Renal pelvis (tissue), 4 donors: ENCODE data around the gene CALHM6. TPM values are rescaled to one million over a fixed set of nuclear protein-coding genes. Genes with fewer than 3 reads are reported as not detected.

Experiments
- DNase-seq: peaks from one replicate; pipeline ENCODE4 v3.0.0-alpha.2; 2013
- polyA plus RNA-seq, 3 donors: library from polyadenylated mRNA; unstranded; fragments of 120-200 nt; gene quantifications; one replicate each; pipeline ENCODE4 v1.2.1, GENCODE V29; 2013; ENCODE audit not compliant: insufficient read length in 3 of 3

Gene CALHM6
- polyA plus RNA-seq, 3 donors = 0.80 to 5.1 (median 3.5) TPM

DNA sequence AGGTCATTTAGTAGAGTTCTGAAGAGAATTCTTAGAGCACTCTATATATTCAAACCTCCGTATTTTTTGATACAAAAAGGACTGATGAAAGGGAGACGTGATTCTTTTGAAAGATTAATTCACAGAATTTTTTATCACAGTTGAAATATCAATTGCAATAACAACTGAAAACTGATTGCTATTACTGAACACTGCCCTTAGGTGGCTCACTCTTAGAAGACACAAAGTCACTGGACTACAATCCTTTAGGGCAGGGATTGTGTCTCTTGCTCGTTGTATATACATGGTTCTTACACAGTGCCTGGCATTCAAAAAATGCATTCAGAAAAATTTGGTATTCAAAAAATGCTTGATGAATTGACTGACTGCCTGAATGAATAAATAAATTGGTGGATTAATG is 17.1 kb upstream of the CALHM6 start:
- no peak for DNase-seq

DNA sequence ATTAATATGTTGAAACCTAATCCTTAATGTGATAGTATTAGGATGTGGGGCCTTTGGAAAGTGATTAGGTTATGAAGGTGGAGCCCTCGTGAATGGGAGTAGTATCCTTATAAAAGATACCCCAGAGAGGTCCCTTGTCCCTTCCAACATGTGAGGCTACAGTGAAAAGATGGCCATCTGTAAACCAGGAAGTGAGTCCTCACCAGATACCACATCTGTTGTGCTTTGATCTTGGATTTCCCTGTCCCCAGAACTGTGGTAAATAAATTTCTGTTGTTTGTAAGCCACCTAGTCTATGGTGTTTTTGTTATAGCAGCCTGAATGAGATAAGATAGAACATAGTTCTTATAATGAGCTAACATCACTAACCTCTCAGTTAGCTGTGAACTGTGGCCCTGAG is 16.6 kb upstream of the CALHM6 start:
- no peak for DNase-seq

DNA sequence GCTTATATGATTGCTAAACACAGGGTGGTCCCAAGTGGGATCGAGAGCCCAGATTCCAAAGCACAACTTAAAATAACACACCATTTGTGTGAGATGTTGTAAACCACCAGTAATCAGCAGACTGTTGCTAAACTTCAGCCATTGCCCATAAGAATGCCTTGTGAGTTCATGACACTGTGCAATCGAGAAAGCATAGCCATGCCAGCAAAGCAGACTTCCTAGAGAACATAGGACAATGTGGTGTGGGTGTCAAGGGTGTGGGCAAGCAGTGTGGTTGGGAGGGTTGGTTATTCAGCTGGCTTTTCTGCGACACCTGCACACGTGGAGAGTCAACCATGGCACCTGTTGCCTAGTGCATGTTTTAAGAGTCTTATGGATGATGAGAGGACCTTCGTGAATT is 16.1 kb upstream of the CALHM6 start:
- DNase-seq = no peak

DNA sequence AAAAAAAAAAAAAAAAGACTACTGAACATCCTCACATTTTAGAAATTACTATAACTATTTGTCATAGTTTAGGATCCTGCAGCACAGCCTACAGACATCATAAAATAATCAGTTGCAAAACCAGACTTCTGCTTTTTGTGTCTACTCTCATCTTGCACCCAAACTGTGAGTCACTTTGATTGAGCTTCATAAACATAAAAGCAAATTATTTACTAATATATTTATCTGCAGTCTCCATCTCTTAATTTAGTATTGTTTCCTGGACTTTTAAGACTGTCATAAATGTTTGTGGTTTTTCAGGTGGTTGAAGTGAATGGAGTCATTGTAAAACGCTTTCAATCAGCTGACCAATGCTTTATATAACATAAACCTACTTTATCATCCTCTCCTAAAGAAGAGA is 14.8 kb upstream of the CALHM6 start:
- DNase-seq = no peak

DNA sequence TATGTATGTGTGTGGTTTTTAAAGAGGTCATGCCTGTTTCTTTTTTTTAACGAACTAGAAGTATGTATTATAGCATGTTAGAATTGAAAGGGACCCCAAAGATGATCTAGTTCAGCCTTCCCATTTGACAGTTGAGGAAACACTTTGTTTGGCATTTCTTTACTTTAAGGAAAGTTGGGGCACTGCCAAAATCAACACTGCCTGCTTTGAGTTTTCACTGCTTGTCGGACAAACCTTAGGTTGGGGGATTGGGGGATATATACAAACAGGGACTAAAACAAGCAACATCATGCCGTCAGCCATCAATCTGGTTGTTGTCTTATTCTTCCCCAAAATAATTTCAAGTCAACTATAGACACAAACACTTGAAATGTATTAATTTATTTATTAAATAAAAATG is 14.1 kb upstream of the CALHM6 start:
- no peak for DNase-seq

DNA sequence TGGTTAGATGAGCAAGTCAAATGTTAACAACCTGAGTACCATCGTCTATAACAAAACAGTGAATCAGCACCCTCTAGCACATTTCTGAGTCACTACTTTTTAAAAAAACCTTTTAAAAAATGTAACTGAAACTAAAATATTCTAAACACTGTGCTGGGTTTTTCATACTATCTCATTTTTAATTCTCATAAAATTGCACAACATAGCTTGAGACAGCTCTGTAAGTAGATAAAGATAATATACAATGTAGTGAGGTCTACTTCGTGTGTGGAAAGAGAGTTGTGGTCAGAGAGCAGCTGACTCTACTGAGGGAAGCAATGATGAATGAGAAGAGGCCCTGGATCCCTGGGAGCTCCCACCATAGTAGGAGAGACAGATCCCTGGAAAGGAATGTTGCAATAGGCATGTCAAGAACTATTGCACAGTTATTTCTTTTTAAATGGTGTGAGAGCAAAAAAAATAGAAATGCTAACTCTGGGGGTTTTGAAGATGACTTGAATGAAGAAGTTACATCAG is 13.6 kb upstream of the CALHM6 start:
- DNase-seq = no peak

DNA sequence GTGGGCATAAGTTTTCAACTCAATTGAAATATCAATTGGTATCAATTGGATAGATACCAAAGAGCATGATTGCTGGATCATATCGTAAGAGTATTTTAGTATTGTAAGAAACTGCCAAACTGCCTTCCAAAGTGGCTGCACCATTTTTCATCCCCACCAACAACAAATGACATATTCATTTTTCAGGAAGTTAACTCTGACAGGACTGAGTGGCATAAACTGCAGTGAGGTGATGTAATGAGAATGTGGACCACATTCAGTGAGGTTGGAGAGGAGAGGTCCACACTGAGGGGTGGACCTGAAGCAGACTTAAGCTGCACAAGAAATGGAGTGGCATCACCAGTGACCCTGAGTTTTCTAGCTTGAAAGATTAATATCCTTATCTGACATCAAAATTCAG is 11.6 kb upstream of the CALHM6 start:
- no peak for DNase-seq

DNA sequence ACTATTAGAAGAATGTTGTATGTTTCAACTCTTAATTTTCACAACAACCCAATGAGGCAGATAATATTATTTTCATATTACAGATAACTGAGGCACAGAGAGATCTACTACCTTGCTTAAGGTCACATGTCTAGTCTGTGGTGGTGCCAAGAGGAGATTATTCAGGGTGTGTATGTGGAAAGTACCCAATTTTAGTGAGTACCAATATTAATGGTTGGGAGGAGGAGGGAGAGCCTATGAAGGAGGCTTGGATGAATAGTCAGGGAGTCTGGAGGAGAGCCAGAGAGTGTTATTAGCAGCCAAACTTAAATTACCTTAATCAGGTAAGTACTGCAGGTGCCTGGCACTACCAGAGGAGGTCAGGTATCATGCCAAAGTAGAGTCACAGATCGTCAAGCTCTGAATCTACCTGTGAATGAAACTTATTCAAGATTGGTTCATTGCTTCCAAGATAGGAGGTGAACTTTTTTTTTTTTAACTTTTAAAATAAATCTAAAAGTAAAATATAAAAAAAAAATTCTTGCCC is 10.9 kb upstream of the CALHM6 start:
- DNase-seq = no peak

DNA sequence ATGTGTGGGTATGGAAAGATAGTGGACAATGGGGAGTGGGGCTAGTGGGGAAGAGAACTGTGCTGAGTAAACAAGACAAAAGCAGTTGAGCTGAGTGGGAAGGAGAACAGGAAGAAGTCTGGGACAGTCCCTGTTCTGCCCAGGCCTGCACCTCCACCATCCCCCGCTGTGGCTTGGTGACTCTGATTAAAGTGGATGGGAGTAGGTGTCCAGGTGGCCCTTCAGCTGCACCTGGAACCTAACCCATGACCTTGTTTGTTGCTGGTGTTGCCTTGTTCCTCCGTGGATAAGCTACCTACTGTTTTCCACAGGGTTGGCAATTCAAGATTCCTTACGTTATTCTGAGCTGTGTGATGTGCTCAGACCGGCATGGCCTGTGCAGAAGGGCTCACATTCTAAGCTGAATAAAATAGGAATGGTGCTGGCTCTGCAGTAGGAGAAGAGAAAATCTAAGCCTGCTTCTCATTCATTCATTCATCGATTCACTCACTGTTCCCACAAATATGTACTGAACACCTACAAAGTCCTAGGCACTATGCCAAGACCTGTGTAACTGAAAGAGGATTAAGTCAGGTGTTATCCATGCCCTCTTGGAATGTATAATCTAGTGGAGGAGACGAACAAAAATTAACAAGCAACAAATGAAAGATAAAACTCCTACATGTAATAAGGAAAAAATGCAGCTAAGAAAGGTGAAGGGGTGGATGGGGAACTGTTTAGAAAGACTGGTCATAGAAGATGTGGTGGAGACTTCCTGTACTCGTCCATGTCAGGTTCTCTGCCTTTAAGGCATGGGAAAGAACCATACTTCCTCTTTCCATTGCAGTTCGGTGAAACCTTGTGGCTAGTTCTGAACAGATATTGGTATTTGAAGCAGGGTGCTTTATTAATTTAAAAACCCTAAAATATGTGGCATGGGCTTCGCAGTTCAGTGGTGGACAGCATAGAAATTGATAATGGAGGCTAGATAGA is 10.1 kb upstream of the CALHM6 start:
- no peak for DNase-seq

DNA sequence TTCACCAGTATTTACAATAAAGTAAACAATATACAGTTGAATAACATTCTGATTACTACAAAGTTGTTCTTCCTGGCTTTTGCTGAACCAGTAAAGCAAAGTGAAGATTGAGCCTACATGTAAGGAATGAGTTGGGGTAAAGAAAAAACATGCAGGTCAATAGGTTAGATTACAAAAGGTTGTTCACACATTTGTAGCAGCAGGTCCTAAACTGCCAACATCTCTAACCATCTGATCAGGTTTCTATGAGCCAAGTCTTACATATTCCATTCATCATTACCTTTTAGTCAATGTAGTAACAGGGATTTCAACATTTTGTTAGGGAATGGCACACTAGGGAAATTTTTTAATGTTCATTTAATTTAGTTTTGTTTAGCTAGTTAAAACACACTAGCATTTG is 9.3 kb upstream of the CALHM6 start:
- no peak for DNase-seq

DNA sequence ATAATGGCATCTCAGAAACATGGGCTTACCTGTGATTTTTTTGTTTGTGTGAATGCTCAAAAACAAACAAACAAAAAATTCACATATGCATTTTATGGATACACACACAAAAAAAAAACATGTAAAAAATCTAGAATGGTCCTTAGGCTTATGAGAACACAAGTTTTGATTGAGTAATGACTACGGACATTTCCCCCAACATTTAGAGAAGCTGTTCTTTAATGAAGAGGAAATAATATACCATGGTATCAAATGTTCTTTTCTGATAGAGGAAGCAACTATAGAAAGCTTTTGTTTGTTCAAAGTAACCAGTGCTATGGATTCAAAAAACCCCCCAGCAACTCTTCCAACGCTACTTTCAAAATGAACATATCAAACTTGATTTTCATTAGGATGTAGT is 8.6 kb upstream of the CALHM6 start:
- DNase-seq = no peak

DNA sequence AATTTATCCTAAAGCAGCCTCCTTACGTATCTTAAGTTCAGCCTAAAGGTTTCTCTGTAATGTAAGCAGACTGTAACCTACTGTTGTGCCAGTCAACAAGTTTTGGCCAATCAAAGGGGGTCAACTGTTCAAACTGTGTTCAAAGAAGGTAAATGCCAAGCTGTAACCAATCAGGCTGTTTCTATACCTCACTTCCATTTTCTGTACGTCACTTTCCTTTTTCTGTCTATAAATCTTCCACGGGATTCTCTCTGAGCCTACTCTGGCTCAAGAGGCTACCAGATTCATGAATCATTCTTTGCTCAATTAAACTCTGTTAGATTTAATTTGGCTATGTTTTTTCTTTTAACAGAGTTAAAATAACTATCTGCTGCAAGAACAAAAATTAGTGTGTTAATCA is 5.1 kb upstream of the CALHM6 start:
- no peak for DNase-seq

DNA sequence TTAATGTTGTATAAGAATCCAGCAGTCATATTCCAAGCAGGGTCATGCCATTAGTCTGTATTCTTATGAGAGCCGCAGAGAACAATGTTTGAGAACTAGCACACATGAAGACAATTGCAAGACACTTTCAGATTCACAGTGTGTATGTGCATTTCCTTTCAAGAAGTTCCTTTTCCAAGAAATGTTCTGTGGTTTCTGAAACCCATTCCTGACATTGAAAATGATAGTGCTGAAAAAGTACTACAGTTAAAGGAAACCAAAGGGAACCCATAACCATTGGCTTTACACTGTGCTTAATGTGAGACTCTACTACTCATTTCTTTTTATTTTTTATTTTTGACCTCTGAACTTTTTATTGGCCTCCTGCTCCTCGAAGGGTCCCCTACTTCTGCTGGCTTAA is 4.2 kb upstream of the CALHM6 start:
- no peak for DNase-seq

DNA sequence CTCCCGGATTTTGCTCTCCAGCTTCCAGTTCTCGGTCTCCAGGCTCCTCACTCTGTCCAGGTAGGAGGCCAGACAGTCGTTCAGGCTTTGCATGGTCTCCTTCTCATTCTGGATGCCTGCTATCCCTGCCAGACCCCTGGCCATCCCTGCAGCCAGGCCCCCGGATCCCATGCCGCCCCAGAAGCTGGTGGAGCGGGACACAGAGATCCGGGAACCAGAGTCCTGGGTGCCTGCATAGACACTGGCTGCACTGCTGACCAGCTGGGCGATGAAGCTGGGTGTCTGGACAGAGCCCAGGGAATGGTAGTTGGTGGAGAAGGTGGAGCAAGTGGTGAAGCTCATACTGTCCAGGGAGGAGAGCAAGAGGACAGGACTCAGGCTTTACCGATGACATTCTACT is 2.9 kb upstream of the CALHM6 start:
- no peak for DNase-seq

DNA sequence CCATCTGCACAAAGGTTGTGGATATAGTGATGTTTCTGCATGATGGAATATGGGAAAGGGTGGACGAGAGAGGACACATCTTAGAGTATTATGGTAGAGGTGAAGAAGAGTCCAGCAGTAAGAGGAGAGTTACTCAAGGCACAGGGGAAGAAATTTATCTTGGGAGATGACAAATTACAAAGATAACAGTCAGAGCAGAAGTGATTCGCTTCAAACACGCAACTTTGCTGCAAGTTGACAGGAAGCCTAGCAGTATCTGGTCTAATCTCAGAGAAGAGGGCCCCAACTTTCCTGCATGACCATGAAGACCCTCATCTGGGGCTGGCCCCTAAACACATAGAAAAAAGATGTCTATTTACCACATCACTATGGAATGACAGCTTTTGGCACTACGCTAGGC is 1.2 kb upstream of the CALHM6 start:
- no peak for DNase-seq

DNA sequence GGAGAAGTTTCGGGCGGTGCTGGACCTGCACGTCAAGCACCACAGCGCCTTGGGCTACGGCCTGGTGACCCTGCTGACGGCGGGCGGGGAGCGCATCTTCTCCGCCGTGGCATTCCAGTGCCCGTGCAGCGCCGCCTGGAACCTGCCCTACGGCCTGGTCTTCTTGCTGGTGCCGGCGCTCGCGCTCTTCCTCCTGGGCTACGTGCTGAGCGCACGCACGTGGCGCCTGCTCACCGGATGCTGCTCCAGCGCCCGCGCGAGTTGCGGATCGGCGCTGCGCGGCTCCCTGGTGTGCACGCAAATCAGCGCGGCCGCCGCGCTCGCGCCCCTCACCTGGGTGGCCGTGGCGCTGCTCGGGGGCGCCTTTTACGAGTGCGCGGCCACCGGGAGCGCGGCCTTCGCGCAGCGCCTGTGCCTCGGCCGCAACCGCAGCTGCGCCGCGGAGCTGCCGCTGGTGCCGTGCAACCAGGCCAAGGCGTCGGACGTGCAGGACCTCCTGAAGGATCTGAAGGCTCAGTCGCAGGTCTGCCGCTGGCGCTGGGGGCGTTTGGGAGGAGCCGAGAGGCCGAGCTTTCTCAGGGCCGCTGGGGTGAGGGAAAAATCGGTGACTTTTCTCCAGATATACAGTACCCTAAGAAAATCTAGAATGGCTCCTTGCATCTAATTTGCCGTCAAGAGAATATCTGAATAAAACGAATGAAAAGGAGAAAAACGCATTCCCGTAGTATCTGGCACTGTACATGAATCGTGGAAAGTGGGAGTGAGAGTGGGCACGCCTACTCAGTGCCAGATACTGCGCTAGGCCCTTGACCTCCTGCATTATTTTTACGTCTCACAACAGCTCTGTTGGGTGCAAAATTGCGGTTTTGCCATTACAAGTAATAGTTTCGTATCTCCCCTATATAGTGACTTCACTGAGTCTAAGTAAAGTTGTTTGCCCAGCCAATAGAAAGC is 1.0 kb downstream of the CALHM6 start:
- peak; percentile 69 for DNase-seq

DNA sequence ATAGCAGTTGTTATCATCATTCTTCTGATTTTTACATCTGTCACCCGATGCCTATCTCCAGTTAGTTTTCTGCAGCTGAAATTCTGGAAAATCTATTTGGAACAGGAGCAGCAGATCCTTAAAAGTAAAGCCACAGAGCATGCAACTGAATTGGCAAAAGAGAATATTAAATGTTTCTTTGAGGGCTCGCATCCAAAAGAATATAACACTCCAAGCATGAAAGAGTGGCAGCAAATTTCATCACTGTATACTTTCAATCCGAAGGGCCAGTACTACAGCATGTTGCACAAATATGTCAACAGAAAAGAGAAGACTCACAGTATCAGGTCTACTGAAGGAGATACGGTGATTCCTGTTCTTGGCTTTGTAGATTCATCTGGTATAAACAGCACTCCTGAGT is 2.1 kb downstream of the CALHM6 start:
- DNase-seq = no peak

DNA sequence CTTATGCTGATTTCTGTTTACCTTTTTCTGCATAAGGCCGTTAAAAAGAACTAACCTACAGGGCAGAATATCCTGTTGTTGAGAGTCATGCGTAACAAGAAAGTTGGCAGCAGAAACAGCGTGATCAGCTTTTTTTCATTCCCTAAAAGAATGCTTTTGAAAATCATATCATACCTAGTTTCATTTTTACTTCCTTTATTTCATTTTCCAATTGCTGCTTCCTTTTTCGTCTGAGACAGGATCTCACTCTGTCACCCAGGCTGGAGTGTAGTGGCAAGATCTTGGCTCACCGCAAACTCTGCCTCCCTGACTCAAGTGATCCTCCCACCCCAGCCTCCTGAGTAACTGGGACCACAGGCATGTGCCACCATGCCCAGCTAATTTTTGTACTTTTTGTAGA is 4.1 kb downstream of the CALHM6 start:
- DNase-seq = no peak

DNA sequence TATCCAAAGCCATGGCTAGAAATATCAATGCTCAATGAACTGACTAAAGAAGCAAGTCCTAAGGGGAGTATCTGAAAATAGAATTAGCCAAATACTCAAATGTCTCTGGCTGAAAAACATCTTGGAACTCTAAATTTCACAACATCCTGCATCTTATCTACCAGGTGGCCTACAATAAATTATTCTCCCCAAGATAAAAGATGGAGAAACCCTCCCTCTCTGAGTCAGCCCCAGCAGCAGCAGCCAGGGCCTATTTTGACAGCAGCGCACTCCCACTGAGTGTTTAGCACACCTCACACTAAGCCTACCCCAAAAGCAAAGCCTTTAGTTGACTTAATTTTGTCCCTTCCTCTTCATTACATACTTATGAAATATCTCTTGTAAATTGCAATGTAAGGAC is 5.9 kb downstream of the CALHM6 start:
- DNase-seq = no peak

DNA sequence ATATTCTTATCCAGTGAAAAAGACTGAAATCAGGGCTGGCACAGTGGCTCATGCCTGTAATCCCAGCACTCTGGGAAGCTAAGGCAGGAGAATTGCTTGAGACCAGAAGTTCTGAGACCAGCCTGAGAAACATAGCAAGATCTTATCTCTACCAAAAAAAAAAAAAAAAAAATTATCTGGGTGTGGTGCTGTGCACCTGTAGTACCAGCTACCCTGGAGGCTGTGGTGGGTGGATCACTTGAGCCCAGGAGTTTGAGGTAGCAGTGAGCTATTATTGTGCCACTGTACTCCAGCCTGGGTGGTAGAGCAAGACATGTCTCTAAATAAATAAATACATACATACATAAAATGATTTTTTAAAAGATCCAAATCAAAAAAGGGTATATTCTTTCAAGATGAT is 6.3 kb downstream of the CALHM6 start:
- DNase-seq = no peak

DNA sequence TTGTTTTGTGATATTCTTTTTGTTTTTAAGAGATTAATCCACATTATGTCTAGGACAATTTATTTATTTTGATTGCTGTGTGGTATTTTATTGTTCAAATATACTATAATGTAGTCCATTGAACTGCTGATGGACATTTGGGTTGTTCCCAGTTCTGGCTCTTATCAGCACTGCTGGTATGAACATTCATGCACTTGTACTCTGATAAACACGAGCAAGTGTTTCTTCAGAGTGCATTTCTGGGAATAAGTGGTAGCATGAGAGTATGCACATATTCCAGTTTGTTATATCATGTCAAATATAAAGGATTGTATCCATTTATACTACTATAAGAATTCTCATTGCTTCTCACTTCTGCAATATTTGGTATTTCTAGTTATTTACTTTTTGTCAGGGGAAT is 7.1 kb downstream of the CALHM6 start:
- no peak for DNase-seq

DNA sequence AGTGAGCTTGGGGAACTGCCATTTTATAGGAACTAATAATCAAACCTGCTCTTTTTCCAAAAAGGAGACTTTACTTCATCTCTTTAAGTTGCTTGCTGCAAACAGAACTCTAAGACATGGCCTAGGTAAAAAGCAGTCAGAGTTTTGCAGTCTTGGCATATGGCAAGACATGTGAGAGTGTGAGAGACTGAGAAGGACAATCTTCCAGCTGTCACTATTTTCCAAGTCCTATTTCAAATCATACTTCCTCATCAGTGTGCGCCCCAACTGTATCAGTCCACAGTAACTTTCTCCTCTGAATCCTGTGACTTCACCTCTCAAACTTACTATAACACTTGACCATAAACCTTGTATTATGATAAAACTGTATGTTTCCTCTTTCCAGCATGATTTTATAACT is 10.4 kb downstream of the CALHM6 start:
- DNase-seq = no peak
